Astrocyte (in vitro differentiated cells and primary cell): ENCODE data around the gene PPIF. TPM values are rescaled to one million over a fixed set of nuclear protein-coding genes. Genes with fewer than 3 reads are reported as not detected.

Experiments
- DNase-seq: peaks from one replicate; pipeline ENCODE4 v3.0.0-alpha.2; 2010; ENCODE audit warnings: low read depth
- FAIRE-seq: peaks from 2 replicates; lab custom pipeline; 2011; peaks lifted over from hg19 to GRCh38; lab: Jason Lieb, UNC
- H2AFZ ChIP-seq: 2 replicates; pipeline ENCODE4 v1.6.0; 2012; ENCODE audit warnings: low read depth, low read length, inconsistent platforms
- H3K27ac ChIP-seq: 2 replicates; pipeline ENCODE4 v1.5.1; 2011; ENCODE audit warnings: low read depth, low read length, inconsistent platforms
- H3K27me3 ChIP-seq: 2 replicates; pipeline ENCODE4 v1.6.0; 2011; ENCODE audit warnings: low read length, inconsistent platforms; ENCODE audit not compliant: insufficient read depth
- H3K36me3 ChIP-seq: 2 replicates; pipeline ENCODE4 v1.5.1; 2011; ENCODE audit warnings: low read length, inconsistent platforms; ENCODE audit not compliant: insufficient read depth
- H3K4me1 ChIP-seq: 2 replicates; pipeline ENCODE4 v1.5.1; 2011; ENCODE audit warnings: low read length, inconsistent platforms; ENCODE audit not compliant: insufficient read depth
- H3K4me2 ChIP-seq: 2 replicates; pipeline ENCODE4 v1.6.0; 2012; ENCODE audit warnings: low read length, inconsistent platforms
- H3K4me3 ChIP-seq: 2 replicates; pipeline ENCODE4 v1.5.1; 2011; ENCODE audit warnings: low read depth, mild to moderate bottlenecking, low read length, inconsistent platforms; ENCODE audit not compliant: insufficient read depth
- H3K79me2 ChIP-seq: 2 replicates; pipeline ENCODE4 v1.6.0; 2012; ENCODE audit warnings: mild to moderate bottlenecking, low read length, inconsistent platforms; ENCODE audit not compliant: insufficient read depth
- H3K9ac ChIP-seq: 2 replicates; pipeline ENCODE4 v1.6.0; 2012; ENCODE audit warnings: mild to moderate bottlenecking, low read length, inconsistent platforms
- H3K9me3 ChIP-seq: 2 replicates; pipeline ENCODE4 v1.5.1; 2012; ENCODE audit warnings: low read depth, mild to moderate bottlenecking, low read length, inconsistent platforms; ENCODE audit not compliant: insufficient read depth
- H4K20me1 ChIP-seq: 2 replicates; pipeline ENCODE4 v1.6.0; 2012; ENCODE audit warnings: low read length, inconsistent platforms; ENCODE audit not compliant: insufficient read depth
- H3K27ac Mint-ChIP-seq: one replicate; pipeline ENCODE4 v1.8.0; 2021; ENCODE audit warnings: mild to moderate bottlenecking, mixed read lengths; ENCODE audit not compliant: unreplicated experiment
- H3K27me3 Mint-ChIP-seq: one replicate; pipeline ENCODE4 v1.8.0; 2021; ENCODE audit warnings: low read depth, mixed read lengths; ENCODE audit not compliant: unreplicated experiment
- H3K36me3 Mint-ChIP-seq: one replicate; pipeline ENCODE4 v1.8.0; 2021; ENCODE audit warnings: low read depth, mixed read lengths; ENCODE audit not compliant: unreplicated experiment
- H3K4me1 Mint-ChIP-seq: one replicate; pipeline ENCODE4 v1.8.0; 2021; ENCODE audit warnings: low read depth, mixed read lengths; ENCODE audit not compliant: unreplicated experiment
- H3K4me3 Mint-ChIP-seq: one replicate; pipeline ENCODE4 v1.8.0; 2021; ENCODE audit warnings: mild to moderate bottlenecking, moderate library complexity, mixed read lengths; ENCODE audit not compliant: unreplicated experiment
- H3K9me3 Mint-ChIP-seq: one replicate; pipeline ENCODE4 v1.8.0; 2021; ENCODE audit warnings: mild to moderate bottlenecking, mixed read lengths; ENCODE audit not compliant: unreplicated experiment
- EZH2 ChIP-seq: IDR thresholded peaks from 2 replicates; pipeline ENCODE4 v1.6.1; 2012; ENCODE audit warnings: mild to moderate bottlenecking, low read length, inconsistent platforms; ENCODE audit not compliant: insufficient read depth
- total RNA-seq: library from RNA; stranded (reverse); gene quantifications from 2 replicates; pipeline ENCODE4 v1.2.1, GENCODE V29; 2021
- TF ChIP-seq, protein P1 (sequence below): IDR thresholded peaks from 2 replicates; pipeline ENCODE4 v1.5.1; 2011; ENCODE audit warnings: low read depth, mild to moderate bottlenecking, inconsistent platforms, low read length, moderate library complexity; ENCODE audit not compliant: insufficient read depth

The PPIF gene
- total RNA-seq, 1 donor from 2014 or later = 31.7 TPM

DNA sequence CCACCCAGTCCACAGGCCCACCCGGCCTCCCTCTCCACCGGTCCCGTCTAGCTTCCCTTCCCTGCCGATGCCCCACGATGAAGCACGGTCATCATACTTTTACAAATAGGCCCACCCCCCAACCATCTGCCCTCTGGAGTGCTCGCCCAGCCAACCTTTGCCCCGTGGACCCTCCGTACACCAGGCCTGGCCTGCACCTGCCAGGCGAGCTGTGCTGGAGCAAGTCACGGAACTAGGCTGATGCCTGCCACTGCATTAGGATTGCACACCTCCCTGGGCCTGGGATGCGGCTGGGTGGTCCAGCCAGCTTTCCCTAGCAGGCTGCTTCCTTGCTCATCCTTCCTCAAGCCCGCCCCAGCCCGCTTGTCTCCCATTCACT, 44.7 kb downstream of the PPIF start:
- H3K4me3 Mint-ChIP-seq = no peak overlapping the region
- H3K4me2 ChIP-seq = no peak overlapping the region
- no peaks in the 10 kb centered on the region for H3K27me3 ChIP-seq
- H3K4me1 ChIP-seq = peaks cover 7% of the 10 kb centered on the region
- H4K20me1 ChIP-seq = peaks cover 8% of the 10 kb centered on the region
- H3K9ac ChIP-seq = no peak overlapping the region
- H3K9me3 ChIP-seq = no peaks in the 10 kb centered on the region
- DNase-seq (no peak), FAIRE-seq (no peak)
- H3K27ac Mint-ChIP-seq = no peak overlapping the region
- no peak overlapping the region for H3K27ac ChIP-seq
- no peak for TF ChIP-seq EZH2
- TF ChIP-seq, protein P1, sequence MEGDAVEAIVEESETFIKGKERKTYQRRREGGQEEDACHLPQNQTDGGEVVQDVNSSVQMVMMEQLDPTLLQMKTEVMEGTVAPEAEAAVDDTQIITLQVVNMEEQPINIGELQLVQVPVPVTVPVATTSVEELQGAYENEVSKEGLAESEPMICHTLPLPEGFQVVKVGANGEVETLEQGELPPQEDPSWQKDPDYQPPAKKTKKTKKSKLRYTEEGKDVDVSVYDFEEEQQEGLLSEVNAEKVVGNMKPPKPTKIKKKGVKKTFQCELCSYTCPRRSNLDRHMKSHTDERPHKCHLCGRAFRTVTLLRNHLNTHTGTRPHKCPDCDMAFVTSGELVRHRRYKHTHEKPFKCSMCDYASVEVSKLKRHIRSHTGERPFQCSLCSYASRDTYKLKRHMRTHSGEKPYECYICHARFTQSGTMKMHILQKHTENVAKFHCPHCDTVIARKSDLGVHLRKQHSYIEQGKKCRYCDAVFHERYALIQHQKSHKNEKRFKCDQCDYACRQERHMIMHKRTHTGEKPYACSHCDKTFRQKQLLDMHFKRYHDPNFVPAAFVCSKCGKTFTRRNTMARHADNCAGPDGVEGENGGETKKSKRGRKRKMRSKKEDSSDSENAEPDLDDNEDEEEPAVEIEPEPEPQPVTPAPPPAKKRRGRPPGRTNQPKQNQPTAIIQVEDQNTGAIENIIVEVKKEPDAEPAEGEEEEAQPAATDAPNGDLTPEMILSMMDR = no peak
- H3K36me3 Mint-ChIP-seq = peaks cover 26% of the 10 kb centered on the region
- H3K4me1 Mint-ChIP-seq = peaks cover 8% of the 10 kb centered on the region
- H3K79me2 ChIP-seq = no peaks in the 10 kb centered on the region
- H3K4me3 ChIP-seq = no peak overlapping the region
- H3K36me3 ChIP-seq = peaks cover 13% of the 10 kb centered on the region
- peaks cover 4% of the 10 kb centered on the region for H3K9me3 Mint-ChIP-seq
- no peaks in the 10 kb centered on the region for H3K27me3 Mint-ChIP-seq
- H2AFZ ChIP-seq = no peak overlapping the region

DNA sequence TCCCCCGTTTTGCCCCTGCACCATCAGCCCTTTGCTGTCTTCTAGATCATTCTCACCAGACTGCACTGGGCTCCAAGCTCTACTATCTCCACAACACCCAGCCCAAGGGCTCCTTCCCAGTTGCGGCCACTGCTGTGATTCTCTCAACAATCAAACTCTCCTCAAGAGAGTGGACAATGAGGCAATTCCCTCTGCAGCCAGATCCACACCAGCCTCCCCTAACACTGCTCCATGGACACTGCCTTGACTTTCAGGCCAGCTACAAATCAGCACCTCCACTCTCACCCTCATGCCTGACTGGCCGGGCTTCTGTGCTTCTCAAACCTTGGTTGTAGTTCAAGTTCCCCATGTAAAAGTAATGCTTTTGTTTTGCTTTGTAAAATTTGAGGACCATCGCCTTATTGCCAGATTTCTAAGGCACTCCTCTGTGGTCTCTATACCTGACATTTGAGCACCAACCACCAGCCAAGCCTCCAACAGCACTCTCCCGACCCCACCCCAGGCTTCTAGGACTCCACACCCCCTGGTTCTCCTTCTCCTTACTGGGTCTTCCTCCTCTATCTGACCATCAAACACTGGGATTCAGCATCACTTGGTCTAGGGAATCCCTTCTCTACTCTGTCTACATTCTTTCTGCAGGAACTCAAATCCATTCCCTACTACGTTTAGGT, 45.4 kb downstream of the PPIF start:
- H3K27me3 Mint-ChIP-seq = no peaks in the 10 kb centered on the region
- peaks cover 28% of the 10 kb centered on the region for H3K36me3 Mint-ChIP-seq
- H3K27ac Mint-ChIP-seq = no peak overlapping the region
- Histone ChIP-seq H3K4me3 (no peak overlapping the region), H3K36me3 (peaks cover 11% of the 10 kb centered on the region), H3K9me3 (no peaks in the 10 kb centered on the region), H3K79me2 (no peaks in the 10 kb centered on the region), H3K9ac (no peak overlapping the region), H3K4me1 (peaks cover 7% of the 10 kb centered on the region), H3K27me3 (no peaks in the 10 kb centered on the region), H2AFZ (no peak overlapping the region), H3K27ac (no peak overlapping the region), H3K4me2 (no peak overlapping the region), H4K20me1 (peaks cover 8% of the 10 kb centered on the region)
- FAIRE-seq (no peak), DNase-seq (no peak)
- no peak overlapping the region for H3K4me3 Mint-ChIP-seq
- H3K4me1 Mint-ChIP-seq = peaks cover 12% of the 10 kb centered on the region
- peaks cover 4% of the 10 kb centered on the region for H3K9me3 Mint-ChIP-seq
- TF ChIP-seq, protein P1 = no peak
- no peak for TF ChIP-seq EZH2

DNA sequence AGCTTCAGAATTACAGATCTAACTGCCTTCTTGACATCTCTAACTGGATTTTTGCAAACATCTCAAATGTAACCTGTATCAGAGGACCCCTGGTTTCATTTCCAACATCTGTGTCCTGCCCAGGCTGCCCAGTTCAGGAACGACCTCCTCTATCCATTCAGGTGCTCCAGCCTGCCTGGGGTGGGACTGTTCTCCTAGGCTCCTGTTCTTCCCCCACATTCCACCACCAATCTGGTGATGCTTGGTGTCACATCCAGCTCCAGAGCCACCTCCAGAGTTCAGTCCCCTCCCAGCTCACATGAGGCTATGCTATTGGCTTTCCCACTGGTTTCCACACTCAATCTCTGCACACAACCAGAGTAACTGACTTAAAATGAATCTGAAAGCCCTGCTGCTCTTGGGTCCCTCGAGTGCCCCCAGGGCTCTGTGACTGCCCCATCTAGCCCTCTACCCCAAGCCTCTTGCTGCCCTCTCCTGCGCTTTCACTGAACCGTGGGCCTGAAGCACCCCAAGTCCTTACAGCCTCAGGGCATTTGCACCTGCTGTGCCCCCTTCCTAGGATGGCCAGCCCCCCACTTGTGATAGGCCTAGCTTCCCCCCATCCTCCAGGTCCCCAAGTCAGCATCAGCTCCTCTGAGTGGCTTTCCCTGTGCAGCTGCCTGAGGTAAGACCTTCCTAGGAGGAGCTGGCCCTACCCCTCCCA, 46.1 kb downstream of the PPIF start:
- Histone ChIP-seq H2AFZ (no peak overlapping the region), H3K36me3 (peaks cover 9% of the 10 kb centered on the region), H3K4me2 (no peak overlapping the region), H4K20me1 (peaks cover 8% of the 10 kb centered on the region), H3K27me3 (no peaks in the 10 kb centered on the region), H3K9me3 (no peaks in the 10 kb centered on the region), H3K9ac (no peak overlapping the region), H3K79me2 (peaks cover 3% of the 10 kb centered on the region), H3K4me3 (no peak overlapping the region), H3K27ac (no peak overlapping the region), H3K4me1 (peaks cover 11% of the 10 kb centered on the region)
- Mint-ChIP-seq H3K27ac (no peak overlapping the region), H3K4me1 (peaks cover 14% of the 10 kb centered on the region), H3K4me3 (no peak overlapping the region), H3K9me3 (peaks cover 4% of the 10 kb centered on the region), H3K36me3 (peaks cover 32% of the 10 kb centered on the region), H3K27me3 (no peaks in the 10 kb centered on the region)
- FAIRE-seq (no peak), DNase-seq (no peak)
- TF ChIP-seq, protein P1 = no peak
- no peak for TF ChIP-seq EZH2
